Upper lobe of right lung (tissue), 1 donor: ENCODE measurements around the gene CITED4. TPM values are rescaled to one million over a fixed set of nuclear protein-coding genes. Genes with fewer than 3 reads are reported as not detected.
A peak's percentile ranks its signal among the peaks of the same experiment; 100 is the strongest.

Experiments used
- ATAC-seq: fragments of 200-7000 bp; cut with Tn5 transposase; one replicate; pipeline ENCODE4 v1.9.1; 2020; ENCODE audit warnings: mild to moderate bottlenecking, moderate library complexity
- DNase-seq: peaks from one replicate; pipeline ENCODE4 v3.0.0-alpha.2; 2020
- H3K27ac ChIP-seq: fragments of 200-600 bp; one replicate; pipeline ENCODE4 v1.8.0; 2022
- H3K27me3 ChIP-seq: fragments of 200-600 bp; one replicate; pipeline ENCODE4 v1.8.0; 2022; ENCODE audit warnings: mild to moderate bottlenecking
- H3K36me3 ChIP-seq: fragments of 200-600 bp; one replicate; pipeline ENCODE4 v1.8.0; 2022
- H3K4me1 ChIP-seq: fragments of 200-600 bp; one replicate; pipeline ENCODE4 v1.8.0; 2022
- H3K4me3 ChIP-seq: fragments of 200-600 bp; one replicate; pipeline ENCODE4 v1.8.0; 2022; ENCODE audit warnings: mild to moderate bottlenecking
- H3K9me3 ChIP-seq: fragments of 200-600 bp; one replicate; pipeline ENCODE4 v1.8.0; 2022
- CTCF ChIP-seq: fragments of 200-600 bp; IDR thresholded peaks from one replicate; pipeline ENCODE4 v1.8.0; 2022; ENCODE audit warnings: antibody characterized with exemption
- intact Hi-C: fragments of 100-400 bp; cut with DNase I; formaldehyde crosslinking; loops from one replicate; pipeline ENCODE4 v1.11.0; 2022
- total RNA-seq: library from RNA; stranded (reverse); fragmentation: NEBNext Ultra II Directional; extraction: Animal tissue kit (Norgen Biotek cat#: 25700); gene quantifications from one replicate; pipeline ENCODE4 v1.2.1, GENCODE V29; 2021
- donor health status: DM: no; HTN: yes; CAD: no; lungs with severe emphysema.

The CITED4 gene
- total RNA-seq, 1 donor from 2014 or later: 23.2 TPM

DNA sequence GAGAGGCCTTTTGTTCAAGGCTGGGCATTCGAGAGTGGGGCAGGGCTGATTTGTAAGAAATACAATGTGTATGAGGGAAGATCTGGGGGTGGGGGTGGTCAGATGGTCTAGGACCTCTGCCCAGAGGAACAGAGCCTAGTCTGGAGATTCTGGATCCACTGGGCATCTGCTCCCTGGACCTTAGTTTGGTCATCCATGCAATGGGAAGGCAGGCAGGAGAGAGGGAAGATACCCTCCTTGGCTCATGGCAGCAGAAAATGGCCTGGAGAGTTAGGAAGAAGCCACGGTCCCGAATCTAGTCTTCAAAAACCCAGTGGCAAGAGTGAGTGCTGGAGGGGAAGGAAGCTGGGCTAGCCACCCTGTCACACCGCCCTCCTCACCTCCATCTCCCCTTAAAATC, 38.8 kb downstream of the CITED4 start:
- intact Hi-C loops: no loop called here
- no peaks in the 10 kb centered on the region for H3K27me3 ChIP-seq
- no peak overlapping the region for H3K27ac ChIP-seq

GRCh38 chr1:40822890-40823289, 39.3 kb downstream of the CITED4 start:
- no peak for DNase-seq
- intact Hi-C loops: no loop called here
- no peak for TF ChIP-seq CTCF
- no peak overlapping the region for H3K4me3 ChIP-seq
- H3K27ac ChIP-seq: no peak overlapping the region
- H3K36me3 ChIP-seq: no peaks in the 10 kb centered on the region
- no peak for ATAC-seq
- H3K9me3 ChIP-seq: no peaks in the 10 kb centered on the region
- peaks cover 18% of the 10 kb centered on the region for H3K4me1 ChIP-seq
- H3K27me3 ChIP-seq: no peaks in the 10 kb centered on the region

More for the DNA sequence above, 38.8 kb downstream of the CITED4 start:
- TF ChIP-seq CTCF: no peak
- Histone ChIP-seq H3K4me3 (no peak overlapping the region), H3K4me1 (peaks cover 18% of the 10 kb centered on the region), H3K9me3 (no peaks in the 10 kb centered on the region), H3K36me3 (no peaks in the 10 kb centered on the region)
- ATAC-seq (no peak), DNase-seq (no peak)

DNA sequence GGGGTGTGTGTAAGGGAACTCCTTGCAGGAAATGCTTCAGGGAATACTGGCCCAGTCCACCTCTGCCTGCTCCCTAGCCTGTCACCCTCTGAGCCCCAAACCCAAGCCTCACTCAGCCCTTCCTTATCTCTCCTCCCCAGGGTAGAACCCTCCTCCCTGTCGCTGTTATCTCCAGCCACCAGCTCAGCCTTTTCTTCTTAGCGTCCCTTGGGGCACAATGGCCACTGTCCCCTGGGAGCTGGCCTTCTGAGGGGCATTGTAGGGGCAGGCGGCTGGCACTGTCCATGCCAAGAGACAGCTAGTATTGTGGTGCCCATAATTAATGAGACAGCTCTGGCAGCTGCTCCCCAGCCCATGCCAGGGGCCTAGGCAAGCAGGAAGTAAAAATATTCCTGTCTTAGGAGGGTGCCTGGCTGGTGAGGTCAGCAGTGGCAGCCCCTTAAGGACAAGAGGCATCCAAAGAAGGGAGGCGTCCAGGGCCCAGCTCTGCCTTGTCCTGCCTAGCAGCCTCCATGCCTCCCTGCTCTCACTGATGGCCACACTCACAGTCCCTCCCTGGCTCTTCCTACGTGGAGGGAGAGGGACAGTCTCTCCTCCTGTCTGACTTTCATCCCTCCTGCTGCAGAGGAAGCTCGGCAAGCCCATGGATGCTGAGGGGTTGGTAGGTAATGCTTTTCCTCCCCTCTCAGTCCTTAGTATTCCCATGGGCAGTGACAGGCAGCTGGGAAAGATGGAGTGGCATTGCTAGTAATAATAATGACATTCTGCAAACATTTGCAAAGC, 41.1 kb downstream of the CITED4 start:
- Histone ChIP-seq H3K36me3 (no peaks in the 10 kb centered on the region), H3K4me1 (peaks cover 18% of the 10 kb centered on the region), H3K27me3 (no peaks in the 10 kb centered on the region), H3K27ac (no peak overlapping the region), H3K4me3 (no peak overlapping the region), H3K9me3 (no peaks in the 10 kb centered on the region)
- no peak for DNase-seq
- intact Hi-C loops: no loop called here
- no peak for ATAC-seq
- TF ChIP-seq CTCF: no peak

GRCh38 chr1:40820251-40820797, 41.8 kb downstream of the CITED4 start:
- intact Hi-C loops: no loop called here
- no peaks in the 10 kb centered on the region for H3K9me3 ChIP-seq
- no peak overlapping the region for H3K4me3 ChIP-seq
- H3K36me3 ChIP-seq: no peaks in the 10 kb centered on the region
- H3K27ac ChIP-seq: no peak overlapping the region
- ATAC-seq (no peak), DNase-seq (no peak)
- H3K27me3 ChIP-seq: no peaks in the 10 kb centered on the region
- peaks cover 10% of the 10 kb centered on the region for H3K4me1 ChIP-seq
- peak; percentile 5 for TF ChIP-seq CTCF

DNA sequence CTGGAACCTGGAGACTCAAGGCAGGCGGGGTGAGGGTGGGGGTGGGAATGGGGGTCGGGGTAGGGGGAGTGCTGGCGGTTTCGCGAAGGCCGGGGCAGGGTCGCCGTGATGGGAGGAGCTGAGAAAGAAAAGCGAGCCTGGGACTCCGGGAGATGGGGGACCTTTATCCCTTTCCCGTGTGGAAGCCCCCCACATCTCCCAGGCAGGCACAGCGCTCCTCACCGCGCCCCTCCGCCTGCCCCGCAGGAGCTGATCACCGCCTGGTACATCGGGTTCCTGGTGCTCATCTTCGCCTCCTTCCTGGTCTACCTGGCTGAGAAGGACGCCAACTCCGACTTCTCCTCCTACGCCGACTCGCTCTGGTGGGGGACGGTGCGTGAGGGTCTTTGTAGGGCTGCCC, 43.1 kb downstream of the CITED4 start:
- Histone ChIP-seq H3K36me3 (no peaks in the 10 kb centered on the region), H3K4me1 (no peaks in the 10 kb centered on the region), H3K4me3 (no peak overlapping the region), H3K9me3 (no peaks in the 10 kb centered on the region), H3K27ac (no peak overlapping the region), H3K27me3 (no peaks in the 10 kb centered on the region)
- intact Hi-C loops: no loop called here
- DNase-seq (no peak), ATAC-seq (no peak)
- no peak for TF ChIP-seq CTCF
